GM23338 (cell line): ENCODE measurements around the gene NXPH4. TPM values are rescaled to one million over a fixed set of nuclear protein-coding genes. Genes with fewer than 3 reads are reported as not detected.
A peak's percentile ranks its signal among the peaks of the same experiment; 100 is the strongest.

ENCODE experiments used
- ATAC-seq: fragments of 200-7000 bp; cut with Tn5 transposase; 3 replicates; pipeline ENCODE4 v1.9.1; 2020
- DNase-seq: peaks from one replicate; pipeline ENCODE4 v3.0.0-alpha.2; 2015; ENCODE audit warnings: low spot score
- H2AFZ ChIP-seq: fragments of 200-600 bp; sonication (generic); 2 replicates; pipeline ENCODE4 v1.8.0; 2016; ENCODE audit warnings: antibody characterized with exemption, mild to moderate bottlenecking, moderate library complexity
- H3F3A ChIP-seq: fragments of 200-600 bp; sonication (generic); replicated peaks from 2 replicates; pipeline ENCODE4 v1.8.0; 2017; ENCODE audit warnings: antibody characterized with exemption, mixed run types, low read depth
- H3K27ac ChIP-seq: fragments of 200-600 bp; sonication (generic); 2 replicates; pipeline ENCODE4 v1.6.1; 2016; ENCODE audit warnings: low read depth
- H3K27me3 ChIP-seq: fragments of 200-600 bp; sonication (generic); 2 replicates; pipeline ENCODE4 v1.8.0; 2016; ENCODE audit warnings: mild to moderate bottlenecking, mixed run types, moderate library complexity; ENCODE audit not compliant: insufficient read depth
- H3K36me3 ChIP-seq: fragments of 200-600 bp; sonication (generic); 2 replicates; pipeline ENCODE4 v1.8.0; 2016; ENCODE audit warnings: mild to moderate bottlenecking; ENCODE audit not compliant: insufficient read depth
- H3K4me1 ChIP-seq: fragments of 200-600 bp; sonication (generic); 2 replicates; pipeline ENCODE4 v1.8.0; 2016; ENCODE audit warnings: mild to moderate bottlenecking, moderate library complexity; ENCODE audit not compliant: insufficient read depth
- H3K4me2 ChIP-seq: fragments of 200-600 bp; sonication (generic); 2 replicates; pipeline ENCODE4 v1.7.1; 2017; ENCODE audit warnings: mixed run types
- H3K4me3 ChIP-seq: fragments of 200-600 bp; sonication (generic); 2 replicates; pipeline ENCODE4 v1.6.1; 2016; ENCODE audit warnings: mixed run types
- H3K79me2 ChIP-seq: fragments of 200-600 bp; sonication (generic); replicated peaks from 2 replicates; pipeline ENCODE4 v1.8.0; 2017; ENCODE audit warnings: mild to moderate bottlenecking; ENCODE audit not compliant: insufficient read depth
- H3K9me2 ChIP-seq: fragments of 200-600 bp; sonication (generic); 2 replicates; pipeline ENCODE4 v1.8.0; 2017; ENCODE audit not compliant: insufficient read depth
- H4K20me1 ChIP-seq: fragments of 200-600 bp; sonication (generic); replicated peaks from 2 replicates; pipeline ENCODE4 v1.8.0; 2017; ENCODE audit warnings: mild to moderate bottlenecking; ENCODE audit not compliant: insufficient read depth
- H3K27ac Mint-ChIP-seq: 2 replicates; pipeline ENCODE4 v1.8.0; 2020; ENCODE audit warnings: inconsistent platforms, mild to moderate bottlenecking, moderate library complexity, mixed read lengths
- H3K27me3 Mint-ChIP-seq: 3 replicates; pipeline ENCODE4 v1.8.0; 2022; ENCODE audit warnings: low read depth, mild to moderate bottlenecking, moderate library complexity, mixed read lengths, inconsistent platforms; ENCODE audit not compliant: insufficient read depth, poor library complexity
- H3K36me3 Mint-ChIP-seq: 3 replicates; pipeline ENCODE4 v1.8.0; 2021; ENCODE audit warnings: low read depth, mild to moderate bottlenecking, inconsistent platforms, moderate library complexity, mixed read lengths
- H3K4me1 Mint-ChIP-seq: 3 replicates; pipeline ENCODE4 v1.8.0; 2020; ENCODE audit warnings: mild to moderate bottlenecking, inconsistent platforms, mixed read lengths
- H3K4me3 Mint-ChIP-seq: 3 replicates; pipeline ENCODE4 v1.8.0; 2021; ENCODE audit warnings: moderate library complexity, mild to moderate bottlenecking, inconsistent platforms, mixed read lengths
- H3K9me3 Mint-ChIP-seq: 3 replicates; pipeline ENCODE4 v1.8.0; 2020; ENCODE audit warnings: moderate library complexity, mild to moderate bottlenecking, inconsistent platforms, mixed read lengths
- EZH2 ChIP-seq: fragments of 200-600 bp; sonication (generic); IDR thresholded peaks from one replicate; pipeline ENCODE4 v1.8.0; 2017; ENCODE audit warnings: antibody characterized with exemption, mild to moderate bottlenecking, low read depth; ENCODE audit not compliant: unreplicated experiment
- NANOG ChIP-seq: IDR thresholded peaks from 2 replicates; pipeline ENCODE4 v1.6.1; 2016; ENCODE audit warnings: antibody characterized with exemption, borderline replicate concordance
- POLR2AphosphoS5 ChIP-seq: IDR thresholded peaks from 2 replicates; pipeline ENCODE4 v1.6.1; 2016; ENCODE audit warnings: antibody characterized with exemption, low read depth
- STAT1 ChIP-seq: IDR thresholded peaks from one replicate; pipeline ENCODE4 v1.6.1; 2016; ENCODE audit warnings: antibody characterized with exemption; ENCODE audit not compliant: unreplicated experiment
- ZNF331 ChIP-seq: fragments of 250-450 bp; sonication (Bioruptor Pico); IDR thresholded peaks from 2 replicates; pipeline ENCODE4 v1.5.0; 2020; ENCODE audit warnings: low read depth, mild to moderate bottlenecking, moderate library complexity
- polyA plus RNA-seq: library from polyadenylated mRNA; unstranded; fragments of >200 nt; fragmentation: Nextera tagmentation; extraction: Ambion mirVana; gene quantifications from 2 replicates; pipeline ENCODE4 v1.2.1, GENCODE V29; 2016
- total RNA-seq: library from RNA; depleted of rRNA; stranded (reverse); fragments of >200 nt; shearing (Covaris generic); gene quantifications from 2 replicates; pipeline ENCODE4 v1.2.3, GENCODE V29; 2014
- TF ChIP-seq, protein P1 (sequence below): fragments of 250-450 bp; sonication (Bioruptor Pico); IDR thresholded peaks from 2 replicates; pipeline ENCODE4 v1.5.0; 2020; ENCODE audit warnings: mild to moderate bottlenecking, moderate library complexity
- TF ChIP-seq, protein P2 (sequence below): IDR thresholded peaks from 2 replicates; pipeline ENCODE4 v1.6.1; 2016; ENCODE audit warnings: antibody characterized with exemption

NXPH4 gene
- total and polyA plus RNA-seq, 2 experiments from 2014 or later, result 0.89 to 1.5 TPM

DNA sequence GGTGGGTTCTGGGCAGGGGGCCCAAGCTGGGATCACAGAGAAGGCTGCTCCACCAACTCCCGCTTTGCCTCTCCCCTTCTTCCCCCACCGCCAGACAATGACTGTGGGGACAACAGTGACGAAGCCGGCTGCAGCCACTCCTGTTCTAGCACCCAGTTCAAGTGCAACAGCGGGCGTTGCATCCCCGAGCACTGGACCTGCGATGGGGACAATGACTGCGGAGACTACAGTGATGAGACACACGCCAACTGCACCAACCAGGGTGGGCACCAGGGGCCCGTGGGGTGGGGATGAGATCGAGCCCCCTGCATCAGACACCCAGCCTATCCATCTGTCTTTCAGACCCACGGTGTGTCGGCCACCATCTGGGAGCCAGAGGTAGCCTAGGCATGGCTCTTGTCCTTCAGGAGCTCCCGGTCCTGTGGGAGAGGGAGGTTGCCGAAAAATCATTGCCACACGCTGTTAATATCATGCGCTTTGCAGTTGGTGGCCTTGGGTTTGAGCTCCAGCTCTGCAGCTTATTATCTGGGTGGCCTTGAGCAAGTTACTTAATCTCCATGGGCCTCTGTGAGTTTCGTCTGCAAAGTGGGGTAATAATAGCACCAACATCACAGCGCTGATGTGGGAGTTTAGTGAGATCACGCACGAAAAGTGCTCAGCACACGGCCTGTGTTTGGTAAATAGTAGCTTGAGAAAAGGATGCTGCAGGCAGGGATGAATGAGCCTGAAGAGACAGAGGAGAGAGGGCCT lies 47.4 kb upstream of the NXPH4 start (continued):
- TF ChIP-seq, protein P1, sequence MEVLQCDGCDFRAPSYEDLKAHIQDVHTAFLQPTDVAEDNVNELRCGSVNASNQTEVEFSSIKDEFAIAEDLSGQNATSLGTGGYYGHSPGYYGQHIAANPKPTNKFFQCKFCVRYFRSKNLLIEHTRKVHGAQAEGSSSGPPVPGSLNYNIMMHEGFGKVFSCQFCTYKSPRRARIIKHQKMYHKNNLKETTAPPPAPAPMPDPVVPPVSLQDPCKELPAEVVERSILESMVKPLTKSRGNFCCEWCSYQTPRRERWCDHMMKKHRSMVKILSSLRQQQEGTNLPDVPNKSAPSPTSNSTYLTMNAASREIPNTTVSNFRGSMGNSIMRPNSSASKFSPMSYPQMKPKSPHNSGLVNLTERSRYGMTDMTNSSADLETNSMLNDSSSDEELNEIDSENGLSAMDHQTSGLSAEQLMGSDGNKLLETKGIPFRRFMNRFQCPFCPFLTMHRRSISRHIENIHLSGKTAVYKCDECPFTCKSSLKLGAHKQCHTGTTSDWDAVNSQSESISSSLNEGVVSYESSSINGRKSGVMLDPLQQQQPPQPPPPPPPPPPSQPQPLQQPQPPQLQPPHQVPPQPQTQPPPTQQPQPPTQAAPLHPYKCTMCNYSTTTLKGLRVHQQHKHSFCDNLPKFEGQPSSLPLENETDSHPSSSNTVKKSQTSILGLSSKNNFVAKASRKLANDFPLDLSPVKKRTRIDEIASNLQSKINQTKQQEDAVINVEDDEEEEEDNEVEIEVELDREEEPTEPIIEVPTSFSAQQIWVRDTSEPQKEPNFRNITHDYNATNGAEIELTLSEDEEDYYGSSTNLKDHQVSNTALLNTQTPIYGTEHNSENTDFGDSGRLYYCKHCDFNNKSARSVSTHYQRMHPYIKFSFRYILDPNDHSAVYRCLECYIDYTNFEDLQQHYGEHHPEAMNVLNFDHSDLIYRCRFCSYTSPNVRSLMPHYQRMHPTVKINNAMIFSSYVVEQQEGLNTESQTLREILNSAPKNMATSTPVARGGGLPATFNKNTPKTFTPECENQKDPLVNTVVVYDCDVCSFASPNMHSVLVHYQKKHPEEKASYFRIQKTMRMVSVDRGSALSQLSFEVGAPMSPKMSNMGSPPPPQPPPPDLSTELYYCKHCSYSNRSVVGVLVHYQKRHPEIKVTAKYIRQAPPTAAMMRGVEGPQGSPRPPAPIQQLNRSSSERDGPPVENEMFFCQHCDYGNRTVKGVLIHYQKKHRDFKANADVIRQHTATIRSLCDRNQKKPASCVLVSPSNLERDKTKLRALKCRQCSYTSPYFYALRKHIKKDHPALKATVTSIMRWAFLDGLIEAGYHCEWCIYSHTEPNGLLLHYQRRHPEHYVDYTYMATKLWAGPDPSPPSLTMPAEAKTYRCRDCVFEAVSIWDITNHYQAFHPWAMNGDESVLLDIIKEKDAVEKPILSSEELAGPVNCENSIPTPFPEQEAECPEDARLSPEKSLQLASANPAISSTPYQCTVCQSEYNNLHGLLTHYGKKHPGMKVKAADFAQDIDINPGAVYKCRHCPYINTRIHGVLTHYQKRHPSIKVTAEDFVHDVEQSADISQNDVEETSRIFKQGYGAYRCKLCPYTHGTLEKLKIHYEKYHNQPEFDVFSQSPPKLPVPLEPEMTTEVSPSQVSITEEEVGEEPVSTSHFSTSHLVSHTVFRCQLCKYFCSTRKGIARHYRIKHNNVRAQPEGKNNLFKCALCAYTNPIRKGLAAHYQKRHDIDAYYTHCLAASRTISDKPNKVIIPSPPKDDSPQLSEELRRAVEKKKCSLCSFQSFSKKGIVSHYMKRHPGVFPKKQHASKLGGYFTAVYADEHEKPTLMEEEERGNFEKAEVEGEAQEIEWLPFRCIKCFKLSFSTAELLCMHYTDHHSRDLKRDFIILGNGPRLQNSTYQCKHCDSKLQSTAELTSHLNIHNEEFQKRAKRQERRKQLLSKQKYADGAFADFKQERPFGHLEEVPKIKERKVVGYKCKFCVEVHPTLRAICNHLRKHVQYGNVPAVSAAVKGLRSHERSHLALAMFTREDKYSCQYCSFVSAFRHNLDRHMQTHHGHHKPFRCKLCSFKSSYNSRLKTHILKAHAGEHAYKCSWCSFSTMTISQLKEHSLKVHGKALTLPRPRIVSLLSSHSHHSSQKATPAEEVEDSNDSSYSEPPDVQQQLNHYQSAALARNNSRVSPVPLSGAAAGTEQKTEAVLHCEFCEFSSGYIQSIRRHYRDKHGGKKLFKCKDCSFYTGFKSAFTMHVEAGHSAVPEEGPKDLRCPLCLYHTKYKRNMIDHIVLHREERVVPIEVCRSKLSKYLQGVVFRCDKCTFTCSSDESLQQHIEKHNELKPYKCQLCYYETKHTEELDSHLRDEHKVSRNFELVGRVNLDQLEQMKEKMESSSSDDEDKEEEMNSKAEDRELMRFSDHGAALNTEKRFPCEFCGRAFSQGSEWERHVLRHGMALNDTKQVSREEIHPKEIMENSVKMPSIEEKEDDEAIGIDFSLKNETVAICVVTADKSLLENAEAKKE (CRISPR knock-in tag), result no peak

DNA sequence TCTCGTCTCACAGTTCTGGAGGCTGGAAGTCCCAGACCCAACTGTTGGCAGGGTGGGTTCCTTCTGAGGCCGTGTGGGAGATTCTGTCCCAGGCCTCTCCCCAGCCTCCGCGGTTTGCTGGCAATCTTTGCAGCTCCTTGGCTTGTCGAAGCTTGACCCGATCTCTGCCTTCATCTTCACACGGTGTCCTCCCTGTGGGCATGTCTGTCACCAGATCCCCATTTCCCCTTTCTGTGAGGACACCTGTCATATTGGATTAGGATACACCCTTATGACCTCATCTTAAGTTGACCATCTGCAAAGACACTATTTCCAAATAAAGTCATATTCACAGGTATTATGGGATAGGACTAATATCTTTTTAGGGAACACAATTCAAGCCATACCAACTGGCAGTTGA lies 46.6 kb upstream of the NXPH4 start:
- H3K9me2 ChIP-seq, result no peaks in the 10 kb centered on the region
- no peaks in the 10 kb centered on the region for H3K27me3 ChIP-seq
- H3K4me1 Mint-ChIP-seq, result peaks cover 6% of the 10 kb centered on the region
- H3F3A ChIP-seq, result 0 out of 2 replicates have a peak, but pooled peaks cover 4% of the 10 kb centered on the region
- H3K4me2 ChIP-seq, result no peak overlapping the region
- DNase-seq (no peak), ATAC-seq (no peak)
- peaks cover 13% of the 10 kb centered on the region; the same call in 1 of the 2 replicates for H4K20me1 ChIP-seq
- peaks cover 18% of the 10 kb centered on the region for H3K27me3 Mint-ChIP-seq
- 0 out of 2 replicates have a peak overlapping the region, but pooled peaks have one; percentile 55 for H3K27ac ChIP-seq
- peaks cover 23% of the 10 kb centered on the region for H3K36me3 ChIP-seq
- H3K27ac Mint-ChIP-seq, result no peak overlapping the region; the same call in 1 of the 2 replicates
- no peaks in the 10 kb centered on the region for H3K4me1 ChIP-seq
- no peaks in the 10 kb centered on the region; the same call in 1 of the 3 replicates for H3K9me3 Mint-ChIP-seq
- H2AFZ ChIP-seq, result no peak overlapping the region
- H3K4me3 Mint-ChIP-seq, result no peak overlapping the region
- H3K36me3 Mint-ChIP-seq, result peaks cover 89% of the 10 kb centered on the region
- no peaks in the 10 kb centered on the region for H3K79me2 ChIP-seq
- H3K4me3 ChIP-seq, result no peak overlapping the region
- no peak for TF ChIP-seq POLR2AphosphoS5
- TF ChIP-seq, protein P2, sequence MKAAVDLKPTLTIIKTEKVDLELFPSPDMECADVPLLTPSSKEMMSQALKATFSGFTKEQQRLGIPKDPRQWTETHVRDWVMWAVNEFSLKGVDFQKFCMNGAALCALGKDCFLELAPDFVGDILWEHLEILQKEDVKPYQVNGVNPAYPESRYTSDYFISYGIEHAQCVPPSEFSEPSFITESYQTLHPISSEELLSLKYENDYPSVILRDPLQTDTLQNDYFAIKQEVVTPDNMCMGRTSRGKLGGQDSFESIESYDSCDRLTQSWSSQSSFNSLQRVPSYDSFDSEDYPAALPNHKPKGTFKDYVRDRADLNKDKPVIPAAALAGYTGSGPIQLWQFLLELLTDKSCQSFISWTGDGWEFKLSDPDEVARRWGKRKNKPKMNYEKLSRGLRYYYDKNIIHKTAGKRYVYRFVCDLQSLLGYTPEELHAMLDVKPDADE, result no peak
- TF ChIP-seq, protein P1 (CRISPR knock-in tag), result no peak
- no peak for TF ChIP-seq EZH2
- TF ChIP-seq STAT1, result no peak
- TF ChIP-seq ZNF331, result no peak
- TF ChIP-seq NANOG, result no peak
